Keratinocyte (primary cell): ENCODE data around the gene SMYD3. TPM values are rescaled to one million over a fixed set of nuclear protein-coding genes. Genes with fewer than 3 reads are reported as not detected.

Source experiments
- DNase-seq: peaks from one replicate; pipeline ENCODE4 v3.0.0-alpha.2; 2011; ENCODE audit warnings: low read depth, missing footprints, low spot score
- FAIRE-seq: peaks from 2 replicates; lab custom pipeline; 2011; peaks lifted over from hg19 to GRCh38; lab: Jason Lieb, UNC
- H2AFZ ChIP-seq: 2 replicates; pipeline ENCODE4 v1.6.0; 2012; ENCODE audit warnings: low read length, control low read depth, inconsistent platforms; ENCODE audit not compliant: control insufficient read depth
- H3K27ac ChIP-seq: 2 replicates; pipeline ENCODE4 v1.5.1; 2011; ENCODE audit warnings: low read length; ENCODE audit not compliant: control insufficient read depth, insufficient read depth
- H3K27me3 ChIP-seq: 3 replicates; pipeline ENCODE4 v1.6.0; 2011; ENCODE audit warnings: low read length; ENCODE audit not compliant: control insufficient read depth, insufficient read depth; ENCODE audit errors: extremely low read depth
- H3K36me3 ChIP-seq, 2 experiments: 2 replicates in 1 of 2; 3 replicates in 1 of 2; pipeline ENCODE4 v1.5.1; 2011; ENCODE audit warnings: low read length in 2 of 2, mild to moderate bottlenecking in 1 of 2; ENCODE audit not compliant: control insufficient read depth in 2 of 2, insufficient read depth in 2 of 2; ENCODE audit errors: extremely low read depth in 1 of 2
- H3K4me1 ChIP-seq: 3 replicates; pipeline ENCODE4 v1.5.1; 2011; ENCODE audit warnings: low read length; ENCODE audit not compliant: control insufficient read depth, insufficient read depth; ENCODE audit errors: extremely low read depth
- H3K4me2 ChIP-seq: 3 replicates; pipeline ENCODE4 v1.6.0; 2011; ENCODE audit warnings: low read depth, low read length; ENCODE audit not compliant: control insufficient read depth, insufficient read depth; ENCODE audit errors: extremely low read depth
- H3K4me3 ChIP-seq, 3 experiments: fragments of 200-600 bp in 1 of 3; sonication (generic) in 1 of 3; 2 replicates in 2 of 3; 3 replicates in 1 of 3; pipeline ENCODE4 v1.5.1; 2011 to 2016; ENCODE audit warnings: low read length in 3 of 3, mild to moderate bottlenecking in 3 of 3, control low read depth in 2 of 3, inconsistent platforms in 1 of 3, low read depth in 1 of 3, mixed read lengths in 1 of 3, mixed run types in 1 of 3, moderate library complexity in 1 of 3; ENCODE audit not compliant: control insufficient read depth in 2 of 3, insufficient read depth in 2 of 3; ENCODE audit errors: extremely low read depth in 1 of 3
- H3K79me2 ChIP-seq: 2 replicates; pipeline ENCODE4 v1.6.0; 2012; ENCODE audit warnings: low read length; ENCODE audit not compliant: control insufficient read depth, insufficient read depth
- H3K9ac ChIP-seq: 3 replicates; pipeline ENCODE4 v1.6.0; 2011; ENCODE audit warnings: low read length; ENCODE audit not compliant: control insufficient read depth, insufficient read depth; ENCODE audit errors: extremely low read depth
- H3K9me1 ChIP-seq: 3 replicates; pipeline ENCODE4 v1.6.0; 2011; ENCODE audit warnings: low read length; ENCODE audit not compliant: control insufficient read depth, insufficient read depth; ENCODE audit errors: extremely low read depth
- H3K9me3 ChIP-seq: 2 replicates; pipeline ENCODE4 v1.5.1; 2012; ENCODE audit warnings: low read depth, low read length; ENCODE audit not compliant: control insufficient read depth
- H4K20me1 ChIP-seq: 3 replicates; pipeline ENCODE4 v1.6.0; 2011; ENCODE audit warnings: low read length; ENCODE audit not compliant: control insufficient read depth, insufficient read depth; ENCODE audit errors: extremely low read depth
- CTCF ChIP-seq, 3 experiments: IDR thresholded peaks in 1 of 3; conservative IDR thresholded peaks in 1 of 3; optimal IDR thresholded peaks in 1 of 3; 2 replicates in 2 of 3; 3 replicates in 1 of 3; pipeline versions ENCODE3 to v1.5.1; 2011; ENCODE audit warnings: low read length in 3 of 3, mild to moderate bottlenecking in 3 of 3, moderate library complexity in 2 of 3, control low read depth in 1 of 3, inconsistent platforms in 1 of 3; ENCODE audit not compliant: insufficient read depth in 2 of 3; ENCODE audit errors: extremely low read depth in 1 of 3
- EZH2 ChIP-seq: IDR thresholded peaks from one replicate; pipeline ENCODE4 v1.6.1; 2012; ENCODE audit warnings: inconsistent platforms, mild to moderate bottlenecking, low read length, moderate library complexity
- dilution Hi-C: fragments of 300-500 bp; cut with MboI; formaldehyde crosslinking; loops from one replicate; pipeline ENCODE4 v1.7.0; 2020; ENCODE audit warnings: low sequenced_read_pairs; ENCODE audit not compliant: extremely low pct_ligation_motif_present
- polyA plus RNA-seq, 5 experiments: library from polyadenylated mRNA; depleted of rRNA in 3 of 5; stranded (reverse) in 3 of 5; stranded (forward) in 1 of 5; unstranded in 1 of 5; fragments of >200 nt; gene quantifications; 1 replicate in 1 of 5; 2 replicates in 3 of 5; 3 replicates in 1 of 5; pipeline versions ENCODE4 v1.2.1 to v1.2.3, GENCODE V29; 2011 to 2012; ENCODE audit warnings: missing spikeins in 2 of 5, low read depth in 1 of 5, low replicate concordance in 1 of 5

The SMYD3 gene
- polyA plus RNA-seq, 1 donor (not counting 4 experiments of a cell fraction or from before 2014, with no cell fraction given), result 31.0 TPM

DNA sequence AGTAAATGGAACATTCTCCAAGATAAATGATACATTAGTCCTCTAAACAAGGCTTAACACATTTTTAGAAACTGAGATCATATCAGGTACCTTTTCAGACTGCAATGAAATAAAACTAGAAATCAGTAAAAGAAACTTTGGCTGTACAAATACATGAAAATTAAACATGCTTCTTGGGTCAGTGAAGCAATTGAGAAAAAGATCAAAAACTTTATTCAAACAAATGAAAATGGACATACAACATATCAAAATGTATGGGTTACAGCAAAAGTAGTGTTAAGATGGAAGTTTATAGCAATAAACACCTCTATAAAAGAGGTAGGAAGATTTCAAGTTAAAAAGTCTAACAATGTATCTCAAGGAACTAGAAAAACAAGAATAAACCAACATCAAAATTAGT, 598.5 kb downstream of the SMYD3 start:
- H2AFZ ChIP-seq, result no peak overlapping the region
- no peak overlapping the region for H3K27ac ChIP-seq
- no peaks in the 10 kb centered on the region for H3K4me1 ChIP-seq
- dilution Hi-C loops, result no loop called here
- H3K9me3 ChIP-seq, result no peaks in the 10 kb centered on the region
- no peaks in the 10 kb centered on the region for H3K79me2 ChIP-seq
- H3K9me1 ChIP-seq, result no peaks in the 10 kb centered on the region
- no peaks in the 10 kb centered on the region for H4K20me1 ChIP-seq
- H3K36me3 ChIP-seq, result no peaks in the 10 kb centered on the region
- H3K9ac ChIP-seq, result no peak overlapping the region
- H3K4me2 ChIP-seq, result no peak overlapping the region
- DNase-seq (no peak), FAIRE-seq (no peak)
- no peak for TF ChIP-seq CTCF (optimal IDR thresholded peaks at IDR 0.05 in 1 of 3, IDR thresholded peaks at IDR 0.05 in 1 of 3, conservative IDR thresholded peaks at IDR 0.05 in 1 of 3; ENCODE audit: extremely low read depth in 1 of 3, insufficient read depth in 2 of 3, low read length in 3 of 3)
- TF ChIP-seq EZH2, result no peak
- H3K27me3 ChIP-seq, result no peaks in the 10 kb centered on the region
- H3K4me3 ChIP-seq, result no peak overlapping the region

- no peaks in the 10 kb centered on the region for H3K9me3 ChIP-seq
- H3K4me2 ChIP-seq, result no peak overlapping the region
- TF ChIP-seq EZH2 (no peak), CTCF (optimal IDR thresholded peaks at IDR 0.05 in 1 of 3, IDR thresholded peaks at IDR 0.05 in 1 of 3, conservative IDR thresholded peaks at IDR 0.05 in 1 of 3; ENCODE audit: extremely low read depth in 1 of 3, insufficient read depth in 2 of 3, low read length in 3 of 3) (no peak)
- no peaks in the 10 kb centered on the region for H3K27me3 ChIP-seq
- no peaks in the 10 kb centered on the region for H3K36me3 ChIP-seq
- no peaks in the 10 kb centered on the region for H3K9me1 ChIP-seq
- FAIRE-seq (no peak), DNase-seq (no peak)
- H3K4me1 ChIP-seq, result no peaks in the 10 kb centered on the region
- no peaks in the 10 kb centered on the region for H4K20me1 ChIP-seq
- H3K79me2 ChIP-seq, result no peaks in the 10 kb centered on the region
- H3K27ac ChIP-seq, result no peak overlapping the region
- dilution Hi-C loops, result no loop called here
- no peak overlapping the region for H2AFZ ChIP-seq
- no peak overlapping the region for H3K4me3 ChIP-seq
- H3K9ac ChIP-seq, result no peak overlapping the region
These were observed 600.9 kb downstream of the SMYD3 start for GRCh38 chr1:245906207-245906606.
